GM10266 (cell line): ENCODE results near the gene FICD.

Source experiments
- DNase-seq: peaks from one replicate; pipeline ENCODE4 v3.0.0; 2012; ENCODE audit errors: extremely low spot score
- CTCF ChIP-seq: IDR thresholded peaks from 2 replicates; pipeline ENCODE4 v1.5.1; 2012; ENCODE audit warnings: mild to moderate bottlenecking, low read depth; ENCODE audit not compliant: control insufficient read depth, insufficient read depth; ENCODE audit errors: missing control alignments

Gene FICD

GRCh38 chr12:108514973-108515814 is at the start of gene FICD:
Gene FICD (plus strand): TSS chr12:108515277. CDS start chr12:108516973, 1,696 bp downstream.
- DNase-seq = peak; percentile 94
- no peak for TF ChIP-seq CTCF

- no peak for DNase-seq
- TF ChIP-seq CTCF = no peak
Observed at GRCh38 chr12:108465417-108465816, 49.7 kb upstream of the FICD start.

- DNase-seq = peak; percentile 62
- TF ChIP-seq CTCF = no peak
Observed at GRCh38 chr12:108468196-108468968, 46.7 kb upstream of the FICD start.

GRCh38 chr12:108473400-108474055 is 41.5 kb upstream of the FICD start:
- DNase-seq = no peak
- TF ChIP-seq CTCF = no peak

GRCh38 chr12:108475396-108475795 is 39.7 kb upstream of the FICD start:
- TF ChIP-seq CTCF = no peak
- DNase-seq = no peak

GRCh38 chr12:108477055-108477880 is 37.8 kb upstream of the FICD start:
- no peak for TF ChIP-seq CTCF

More at GRCh38 chr12:108477055-108477880, 37.8 kb upstream of the FICD start:
- DNase-seq = no peak
